Upper lobe of right lung (tissue), 1 donor: Measurements from ENCODE around the gene AIFM1. TPM values are rescaled to one million over a fixed set of nuclear protein-coding genes. Genes with fewer than 3 reads are reported as not detected.

Experiments
- ATAC-seq: fragments of 200-7000 bp; cut with Tn5 transposase; one replicate; pipeline ENCODE4 v1.9.1; 2020; ENCODE audit warnings: mild to moderate bottlenecking, moderate library complexity
- DNase-seq: peaks from one replicate; pipeline ENCODE4 v3.0.0-alpha.2; 2020
- H3K27ac ChIP-seq: fragments of 200-600 bp; one replicate; pipeline ENCODE4 v1.8.0; 2022
- H3K27me3 ChIP-seq: fragments of 200-600 bp; one replicate; pipeline ENCODE4 v1.8.0; 2022; ENCODE audit warnings: mild to moderate bottlenecking
- H3K36me3 ChIP-seq: fragments of 200-600 bp; one replicate; pipeline ENCODE4 v1.8.0; 2022
- H3K4me1 ChIP-seq: fragments of 200-600 bp; one replicate; pipeline ENCODE4 v1.8.0; 2022
- H3K4me3 ChIP-seq: fragments of 200-600 bp; one replicate; pipeline ENCODE4 v1.8.0; 2022; ENCODE audit warnings: mild to moderate bottlenecking
- H3K9me3 ChIP-seq: fragments of 200-600 bp; one replicate; pipeline ENCODE4 v1.8.0; 2022
- intact Hi-C: fragments of 100-400 bp; cut with DNase I; formaldehyde crosslinking; loops from one replicate; pipeline ENCODE4 v1.11.0; 2022
- total RNA-seq: library from RNA; stranded (reverse); fragmentation: NEBNext Ultra II Directional; extraction: Animal tissue kit (Norgen Biotek cat#: 25700); gene quantifications from one replicate; pipeline ENCODE4 v1.2.1, GENCODE V29; 2021
- TF ChIP-seq, protein P1 (sequence below): fragments of 200-600 bp; IDR thresholded peaks from one replicate; pipeline ENCODE4 v1.8.0; 2022; ENCODE audit warnings: antibody characterized with exemption
- donor health status: DM: no; HTN: yes; CAD: no; lungs with severe emphysema.

The AIFM1 gene
- total RNA-seq, 1 donor from 2014 or later: 23.2 TPM

DNA sequence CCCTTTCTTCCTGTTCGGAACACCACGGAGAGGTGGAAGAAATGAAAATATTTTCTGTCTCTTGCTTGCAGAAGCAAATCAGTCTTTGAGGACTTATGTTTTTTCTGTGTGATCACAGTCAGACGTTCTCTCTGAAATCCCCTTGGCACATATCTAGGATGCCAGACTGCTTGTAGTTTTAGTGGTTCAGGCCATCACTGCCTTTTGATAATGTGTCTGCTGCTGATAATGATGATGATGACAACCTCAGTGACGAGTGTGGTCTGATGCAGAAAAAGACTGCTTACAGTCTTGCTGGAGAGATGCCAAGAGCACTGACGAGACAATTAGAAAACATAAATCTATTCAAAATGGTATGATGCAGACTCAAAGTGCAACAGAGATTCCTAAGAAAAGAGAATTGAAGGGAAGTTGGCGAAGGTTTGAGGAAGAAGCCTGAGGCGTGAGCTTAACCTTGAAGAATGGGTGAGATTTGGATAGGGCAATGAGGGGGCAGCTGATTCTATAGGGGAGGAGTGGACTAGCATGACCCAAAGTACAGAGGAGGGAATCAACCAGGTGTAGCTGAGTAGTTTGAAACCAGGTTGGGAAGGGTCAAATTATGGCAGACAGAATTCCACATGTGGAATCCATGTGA, 14.1 kb upstream of the AIFM1 start:
- TF ChIP-seq, protein P1, sequence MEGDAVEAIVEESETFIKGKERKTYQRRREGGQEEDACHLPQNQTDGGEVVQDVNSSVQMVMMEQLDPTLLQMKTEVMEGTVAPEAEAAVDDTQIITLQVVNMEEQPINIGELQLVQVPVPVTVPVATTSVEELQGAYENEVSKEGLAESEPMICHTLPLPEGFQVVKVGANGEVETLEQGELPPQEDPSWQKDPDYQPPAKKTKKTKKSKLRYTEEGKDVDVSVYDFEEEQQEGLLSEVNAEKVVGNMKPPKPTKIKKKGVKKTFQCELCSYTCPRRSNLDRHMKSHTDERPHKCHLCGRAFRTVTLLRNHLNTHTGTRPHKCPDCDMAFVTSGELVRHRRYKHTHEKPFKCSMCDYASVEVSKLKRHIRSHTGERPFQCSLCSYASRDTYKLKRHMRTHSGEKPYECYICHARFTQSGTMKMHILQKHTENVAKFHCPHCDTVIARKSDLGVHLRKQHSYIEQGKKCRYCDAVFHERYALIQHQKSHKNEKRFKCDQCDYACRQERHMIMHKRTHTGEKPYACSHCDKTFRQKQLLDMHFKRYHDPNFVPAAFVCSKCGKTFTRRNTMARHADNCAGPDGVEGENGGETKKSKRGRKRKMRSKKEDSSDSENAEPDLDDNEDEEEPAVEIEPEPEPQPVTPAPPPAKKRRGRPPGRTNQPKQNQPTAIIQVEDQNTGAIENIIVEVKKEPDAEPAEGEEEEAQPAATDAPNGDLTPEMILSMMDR: no peak
- Histone ChIP-seq H3K4me1 (no peaks in the 10 kb centered on the region), H3K4me3 (no peak overlapping the region), H3K9me3 (no peaks in the 10 kb centered on the region), H3K27me3 (no peaks in the 10 kb centered on the region), H3K36me3 (no peaks in the 10 kb centered on the region), H3K27ac (no peak overlapping the region)
- DNase-seq: no peak
- ATAC-seq: no peak
- intact Hi-C loops: no loop called here

DNA sequence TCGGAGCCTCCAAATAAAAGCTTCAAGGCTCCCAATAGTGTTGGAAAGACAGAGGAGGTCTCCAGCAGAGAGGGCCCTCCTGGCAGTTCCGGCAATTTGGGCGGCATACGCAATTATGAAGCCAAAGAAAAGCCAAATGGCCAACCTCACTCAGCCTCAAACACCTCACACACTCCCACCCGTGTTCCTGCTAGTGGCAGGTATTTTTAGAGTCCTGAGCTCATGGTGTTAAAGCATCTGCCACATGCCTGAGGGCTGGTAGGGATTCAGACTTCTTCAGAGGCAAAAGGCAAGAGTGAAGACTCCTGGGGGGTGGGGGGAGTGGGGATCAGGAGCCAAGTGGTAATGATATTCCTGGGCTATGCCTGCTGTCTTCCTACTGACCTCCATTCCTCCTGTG, 13.5 kb upstream of the AIFM1 start:
- no peak for ATAC-seq
- H3K27ac ChIP-seq: no peak overlapping the region
- H3K9me3 ChIP-seq: no peaks in the 10 kb centered on the region

DNA sequence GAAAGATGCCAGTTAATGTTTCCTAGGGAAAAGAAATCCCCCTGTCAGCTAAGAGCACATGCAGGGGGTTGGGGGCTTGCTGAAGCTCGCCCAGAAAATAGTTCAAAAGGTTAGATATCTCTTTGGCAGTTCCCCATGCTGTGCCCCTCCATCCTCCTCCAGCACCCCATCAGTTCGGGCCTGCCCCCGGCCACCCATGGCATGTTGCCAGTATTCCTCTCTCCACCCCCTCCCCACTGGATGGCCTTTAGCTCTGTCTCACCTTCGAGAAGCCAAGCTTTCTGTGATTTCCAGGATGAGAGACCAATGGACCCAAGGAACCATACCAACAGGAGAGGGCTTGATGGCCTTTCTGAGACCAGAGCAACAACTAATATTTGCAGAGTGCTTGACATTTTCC, 11.3 kb upstream of the AIFM1 start:
- no peak overlapping the region for H3K4me3 ChIP-seq
- H3K27me3 ChIP-seq: no peaks in the 10 kb centered on the region
- no peaks in the 10 kb centered on the region for H3K9me3 ChIP-seq
- TF ChIP-seq, protein P1: no peak
- peaks cover 10% of the 10 kb centered on the region for H3K4me1 ChIP-seq
- intact Hi-C loops: no loop called here
- ATAC-seq (no peak), DNase-seq (no peak)
- no peak overlapping the region for H3K27ac ChIP-seq
- H3K36me3 ChIP-seq: no peaks in the 10 kb centered on the region

More for the DNA sequence above, 13.5 kb upstream of the AIFM1 start:
- peaks cover 4% of the 10 kb centered on the region for H3K4me1 ChIP-seq
- no peaks in the 10 kb centered on the region for H3K27me3 ChIP-seq
- no peak for DNase-seq
- no peaks in the 10 kb centered on the region for H3K36me3 ChIP-seq
- intact Hi-C loops: no loop called here
- TF ChIP-seq, protein P1: no peak
- H3K4me3 ChIP-seq: no peak overlapping the region

DNA sequence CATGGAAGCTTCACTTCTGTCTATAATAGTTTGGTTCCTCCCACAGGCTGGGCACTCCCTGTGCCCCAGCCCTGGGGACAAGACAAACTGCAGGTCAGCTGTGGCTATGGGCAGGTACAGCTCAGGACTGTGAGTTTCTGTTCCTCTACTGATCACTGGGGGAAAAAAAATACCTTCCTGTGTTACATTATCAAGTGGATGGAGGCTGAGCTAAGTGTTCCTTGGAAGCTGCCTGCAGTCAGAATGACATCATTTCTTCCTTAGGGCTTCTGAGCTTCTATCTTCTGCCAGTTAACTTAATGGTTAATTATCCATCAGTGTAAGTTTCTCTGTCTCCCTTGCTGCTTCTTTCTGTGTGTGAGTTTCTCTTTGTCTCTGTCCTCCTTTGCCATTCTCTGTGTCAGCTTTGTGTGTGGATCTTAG, 10.7 kb upstream of the AIFM1 start:
- peaks cover 10% of the 10 kb centered on the region for H3K4me1 ChIP-seq
- H3K27me3 ChIP-seq: no peaks in the 10 kb centered on the region
- intact Hi-C loops: no loop called here
- H3K4me3 ChIP-seq: no peak overlapping the region
- H3K27ac ChIP-seq: no peak overlapping the region
- no peak for DNase-seq
- TF ChIP-seq, protein P1: no peak
- no peaks in the 10 kb centered on the region for H3K36me3 ChIP-seq
- ATAC-seq: no peak
- no peaks in the 10 kb centered on the region for H3K9me3 ChIP-seq

DNA sequence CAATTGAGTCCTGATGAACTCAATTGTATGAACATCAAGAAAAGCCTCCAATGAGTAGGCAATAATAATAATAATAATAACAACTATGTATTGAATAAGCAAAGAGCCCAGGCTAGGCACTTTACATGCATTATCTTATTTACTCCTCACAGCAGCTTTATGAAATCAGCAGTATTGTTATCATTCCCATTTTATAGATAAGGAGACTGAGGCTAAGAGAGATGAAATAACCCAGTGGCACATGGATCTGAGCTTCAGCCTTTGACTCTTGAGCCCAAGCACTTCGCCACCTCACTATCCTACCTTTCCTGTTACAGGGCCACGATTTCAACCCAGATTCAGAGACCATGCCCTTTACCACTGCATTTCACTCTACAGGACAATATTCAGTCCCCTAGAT, 9.3 kb upstream of the AIFM1 start:
- no peaks in the 10 kb centered on the region for H3K36me3 ChIP-seq
- no peak overlapping the region for H3K4me3 ChIP-seq
- TF ChIP-seq, protein P1: no peak
- no peak for DNase-seq
- no peaks in the 10 kb centered on the region for H3K27me3 ChIP-seq
- H3K27ac ChIP-seq: no peak overlapping the region
- intact Hi-C loops: no loop called here
- no peak for ATAC-seq
- H3K9me3 ChIP-seq: no peaks in the 10 kb centered on the region
- H3K4me1 ChIP-seq: peaks cover 10% of the 10 kb centered on the region
